GM21723 (cell line): ENCODE data around the gene EMILIN2.
"Not testable (repeated sequence)": the region's sequence is repeated elsewhere in the genome, so short reads cannot be mapped to it uniquely, and the experiment has no call there.

ENCODE experiments used
- ATAC-seq: cut with Tn5 transposase; IDR thresholded peaks from one replicate; pipeline ENCODE4 v1.9.1; 2021; ENCODE audit warnings: mild to moderate bottlenecking, moderate library complexity; ENCODE audit not compliant: unreplicated experiment

EMILIN2 gene

GRCh38 chr18:2913398-2914005 lies 66.7 kb downstream of the EMILIN2 start:
- ATAC-seq: no peak

DNA sequence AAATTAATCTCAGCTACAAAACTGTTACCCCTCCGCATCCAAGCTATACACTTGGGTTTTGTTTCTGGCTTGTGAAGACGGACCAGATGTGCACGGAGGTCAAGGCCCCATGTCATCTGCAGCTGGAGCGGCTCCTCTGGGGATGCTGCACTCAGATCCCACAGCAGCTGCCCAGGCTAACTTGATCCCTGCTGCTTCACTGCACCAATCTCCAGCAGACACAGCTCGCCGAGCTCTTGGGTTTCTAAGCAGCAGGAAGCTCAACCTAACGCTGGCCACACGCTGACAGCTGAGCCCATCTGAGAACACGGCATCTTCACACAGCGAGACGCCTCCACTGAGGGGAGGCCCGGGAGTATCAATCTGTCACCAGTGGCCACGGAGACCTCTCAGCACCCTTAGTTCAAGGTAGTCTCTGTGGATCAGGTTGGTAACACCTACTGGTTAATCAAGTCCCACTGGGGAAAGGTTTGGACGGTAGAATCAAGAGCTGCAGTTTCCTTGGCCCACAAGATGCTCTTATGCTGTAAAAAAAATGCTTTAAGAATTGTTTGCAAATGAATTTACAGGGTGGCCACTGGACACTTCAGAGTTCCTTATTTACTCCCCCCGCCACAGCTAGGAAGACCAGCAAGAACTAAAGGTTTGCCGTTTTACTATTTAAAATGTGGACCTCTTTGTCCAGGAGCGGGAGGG lies 67.5 kb downstream of the EMILIN2 start:
- no peak for ATAC-seq

DNA sequence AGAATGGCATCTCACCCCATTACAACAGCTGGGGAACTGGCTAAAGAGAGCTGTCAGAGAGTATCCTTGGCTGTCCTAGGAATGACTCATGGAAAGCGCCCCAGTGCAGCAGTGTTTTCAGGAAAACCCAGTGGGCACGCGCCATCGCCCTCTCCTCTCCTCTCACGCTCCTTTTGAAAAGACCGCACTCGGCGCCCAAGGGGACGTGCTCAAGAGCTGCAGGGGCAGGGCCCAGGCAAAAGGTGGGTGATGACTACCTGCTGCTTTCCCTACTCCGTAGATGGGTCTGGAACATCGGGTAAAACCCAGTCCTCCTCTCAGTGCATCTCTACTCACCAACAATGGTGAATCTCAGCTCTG lies 68.1 kb downstream of the EMILIN2 start:
- no peak for ATAC-seq

DNA sequence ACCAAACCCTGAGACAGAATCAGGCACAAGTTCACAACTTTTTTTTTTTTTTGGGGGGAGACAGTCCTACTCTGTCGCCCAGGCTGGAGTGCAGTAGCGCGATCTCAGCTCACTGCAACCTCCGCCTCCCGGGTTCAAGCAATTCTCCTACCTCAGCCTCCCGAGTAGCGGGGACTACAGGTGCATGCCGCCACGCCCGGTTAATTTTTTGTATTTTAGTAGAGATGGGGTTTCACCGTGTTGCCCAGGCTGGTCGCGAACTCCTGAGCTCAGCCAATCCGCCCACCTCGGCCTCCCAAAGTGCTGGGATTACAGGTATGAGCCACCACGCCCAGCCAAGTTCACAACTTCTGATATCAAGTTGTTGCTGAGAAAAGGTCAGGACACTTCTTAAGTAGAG lies 68.7 kb downstream of the EMILIN2 start:
- not testable (repeated sequence) for ATAC-seq

- ATAC-seq: no peak
These were observed 69.4 kb downstream of the EMILIN2 start for GRCh38 chr18:2916184-2916583.

DNA sequence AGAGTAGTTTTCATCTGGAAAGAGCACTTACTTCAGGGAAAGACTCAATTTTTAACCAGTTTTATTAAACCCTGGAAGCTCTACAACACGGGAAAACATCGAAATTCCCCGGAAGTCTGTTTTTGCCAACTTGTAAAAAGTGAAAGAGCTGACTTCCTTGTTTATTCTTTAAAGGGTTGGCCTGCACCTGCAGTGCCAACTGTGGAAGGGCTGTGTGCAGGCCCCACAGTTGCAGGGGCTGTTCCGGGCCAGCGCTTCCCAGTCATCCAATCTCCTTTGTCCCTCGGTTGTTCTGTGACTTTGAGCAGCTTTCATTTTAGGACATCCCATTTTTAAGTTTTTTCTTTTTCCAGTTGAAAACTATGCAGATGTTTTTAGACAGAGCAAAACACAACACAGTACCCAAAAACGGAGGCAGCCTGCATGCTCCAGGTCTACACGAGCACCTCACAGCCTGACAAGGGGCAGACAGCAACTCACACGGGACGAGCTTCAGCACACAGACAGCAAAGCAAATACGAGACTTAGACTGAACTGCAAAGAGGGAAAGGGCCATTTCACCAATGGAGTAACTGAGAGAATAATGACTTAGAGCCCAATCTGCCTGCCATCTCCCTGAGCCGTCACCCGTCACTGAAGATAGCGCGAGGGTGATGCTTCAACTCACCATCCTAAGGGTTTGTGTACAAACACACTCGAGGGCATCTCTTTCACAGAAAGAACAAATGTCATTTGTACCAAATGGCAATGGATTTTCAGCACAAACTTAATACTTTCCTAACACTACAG lies 70.6 kb downstream of the EMILIN2 start:
- no peak for ATAC-seq

DNA sequence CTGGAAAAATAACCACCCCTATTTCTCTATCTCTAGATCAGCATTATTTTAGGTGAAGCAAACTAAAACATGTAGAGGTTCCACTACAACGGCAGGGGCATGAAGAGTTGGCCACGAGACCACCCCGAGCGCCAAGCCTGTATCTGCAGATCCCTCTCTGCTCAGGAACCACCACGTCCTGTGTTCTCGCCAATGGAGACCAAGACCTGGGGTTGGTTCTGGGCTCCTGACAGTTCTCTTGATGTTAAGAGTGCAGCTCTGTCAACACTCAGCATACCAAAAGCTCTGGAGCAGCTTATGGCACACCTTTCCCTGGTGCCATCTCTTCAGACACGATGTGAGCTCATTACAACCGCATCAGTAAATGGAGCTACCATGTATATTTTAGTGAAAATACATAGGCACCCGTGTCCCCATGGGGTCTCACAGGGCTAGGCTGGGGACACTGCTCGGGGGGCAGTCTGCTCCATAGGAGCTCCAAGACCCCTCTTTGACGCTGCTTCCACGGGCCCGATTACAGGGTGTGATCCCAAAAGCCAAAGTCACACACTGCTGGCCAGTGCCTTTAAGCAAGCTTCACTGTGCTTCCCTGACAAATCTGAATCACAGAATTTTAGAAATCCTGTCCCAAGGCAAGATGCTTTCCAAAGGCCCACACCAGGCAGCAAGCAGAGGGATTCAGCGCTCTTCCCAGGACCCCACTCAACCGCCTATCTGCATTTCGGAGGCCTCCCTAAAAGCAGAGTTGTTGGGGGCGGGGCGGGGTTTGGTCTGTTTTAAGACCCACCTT lies 72.2 kb downstream of the EMILIN2 start:
- no peak for ATAC-seq

DNA sequence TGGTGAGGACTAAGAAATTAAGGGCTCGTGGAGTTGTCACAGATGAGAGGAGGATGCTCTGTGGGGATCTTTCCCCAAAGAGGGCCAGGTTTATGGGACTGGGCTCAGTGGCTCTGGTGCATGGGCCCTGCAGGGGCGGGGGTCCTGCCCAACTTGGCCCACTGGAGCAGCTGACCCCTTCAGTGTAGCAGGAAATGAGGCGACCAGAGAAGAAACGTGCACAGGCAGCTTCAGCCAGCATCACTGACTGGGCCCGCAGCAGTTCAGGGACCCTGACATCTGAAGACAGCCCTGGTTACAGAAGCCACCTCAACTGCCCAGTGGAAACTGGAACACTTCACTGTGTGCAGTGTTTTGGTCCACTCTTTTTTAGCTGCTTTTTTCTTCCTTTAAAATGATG lies 72.8 kb downstream of the EMILIN2 start:
- ATAC-seq: no peak

DNA sequence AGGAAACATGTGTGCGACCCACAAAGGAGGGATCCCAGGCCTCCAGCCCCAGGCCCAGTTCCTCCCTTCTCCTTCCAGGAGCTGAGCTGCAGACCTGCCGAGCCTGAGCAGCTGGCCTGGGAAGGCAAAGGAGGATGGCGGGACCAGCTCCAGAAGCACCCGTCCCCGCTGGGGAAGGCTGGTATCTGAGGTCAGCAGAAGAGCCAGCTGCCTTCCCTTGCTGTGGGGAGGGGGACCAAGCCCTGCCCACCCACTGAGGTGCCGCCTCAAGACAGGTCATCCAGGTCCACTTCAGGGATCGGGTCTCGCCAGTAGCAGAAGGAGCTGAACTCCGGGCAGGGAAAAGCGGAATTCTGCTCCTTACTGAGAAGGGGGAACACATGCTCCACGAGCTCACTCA lies 73.2 kb downstream of the EMILIN2 start:
- no peak for ATAC-seq

GRCh38 chr18:2920546-2921343 lies 73.9 kb downstream of the EMILIN2 start:
- no peak for ATAC-seq

- no peak for ATAC-seq
These were observed 75.0 kb downstream of the EMILIN2 start for GRCh38 chr18:2921778-2922177.

DNA sequence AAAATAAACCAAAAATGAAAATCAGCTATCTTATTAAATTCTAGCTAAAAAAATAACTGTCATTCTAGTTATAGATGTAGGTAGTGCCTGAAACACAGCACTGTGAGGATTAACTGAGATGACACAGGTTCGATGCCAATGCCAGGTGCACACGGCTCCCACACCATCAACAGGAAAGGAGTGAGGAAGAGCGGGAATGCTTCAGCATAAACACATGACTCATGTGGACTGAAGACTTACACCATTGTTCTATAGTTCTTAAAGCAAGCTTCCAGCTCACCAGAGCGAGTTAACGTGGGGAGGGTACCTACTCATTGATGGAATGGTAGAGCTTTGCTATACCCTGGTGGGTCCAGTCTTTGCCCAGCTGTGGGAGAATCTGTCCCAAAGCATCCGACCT lies 76.7 kb downstream of the EMILIN2 start:
- ATAC-seq: no peak

GRCh38 chr18:2924920-2925319 lies 78.1 kb downstream of the EMILIN2 start:
- no peak for ATAC-seq

GRCh38 chr18:2926528-2926927 lies 79.7 kb downstream of the EMILIN2 start:
- no peak for ATAC-seq

- ATAC-seq: no peak
These were observed 80.9 kb downstream of the EMILIN2 start for GRCh38 chr18:2927745-2928144.

GRCh38 chr18:2932247-2933181 lies 85.7 kb downstream of the EMILIN2 start:
- ATAC-seq: peak; percentile 62

GRCh38 chr18:2933995-2934394 lies 87.2 kb downstream of the EMILIN2 start:
- no peak for ATAC-seq

- ATAC-seq: no peak
These were observed 88.8 kb downstream of the EMILIN2 start for GRCh38 chr18:2935438-2936192.

DNA sequence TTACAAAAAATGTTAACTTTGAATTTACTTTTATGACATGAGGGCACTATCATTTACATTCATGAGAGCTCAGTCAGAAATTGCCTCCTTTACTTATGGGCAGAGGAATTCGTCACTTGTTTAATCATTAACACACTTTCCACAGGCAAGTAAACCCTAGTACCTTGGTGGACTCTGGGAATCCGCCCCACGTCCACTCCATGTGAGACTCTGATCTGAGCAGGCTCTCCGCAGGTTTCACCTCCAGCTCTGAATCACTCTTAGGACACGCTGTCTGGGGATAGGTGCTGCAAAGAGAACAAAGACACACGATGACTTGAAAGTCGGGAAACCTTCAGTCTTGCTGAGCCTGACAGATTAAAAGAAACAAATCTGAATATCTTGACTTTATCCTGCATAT lies 92.5 kb downstream of the EMILIN2 start:
- ATAC-seq: no peak
